ENCODE data around the gene CCL2. TPM values are rescaled to one million over a fixed set of nuclear protein-coding genes. Genes with fewer than 3 reads are reported as not detected.

Gene CCL2
- total RNA-seq, 1 donor from 2014 or later, result 15.2 TPM

GRCh38 chr17:34219405-34219804, 35.7 kb upstream of the CCL2 start:
- intact Hi-C loops (cut with DNase I), result no loop called here
- Histone ChIP-seq H3K27ac (no peak overlapping the region), H3K4me1 (no peaks in the 10 kb centered on the region)

GRCh38 chr17:34220045-34220751, 34.9 kb upstream of the CCL2 start:
- no peak for DNase-seq (ENCODE audit: extremely low spot score in 2 of 2)
- H3K27me3 ChIP-seq, result no peaks in the 10 kb centered on the region
- no peak overlapping the region for H3K27ac ChIP-seq
- H3K4me1 ChIP-seq, result no peaks in the 10 kb centered on the region
- H3K9me3 ChIP-seq, result no peaks in the 10 kb centered on the region
- intact Hi-C loops (cut with DNase I), result no loop called here
- H3K4me3 ChIP-seq, result no peak overlapping the region
- no peaks in the 10 kb centered on the region for H3K36me3 ChIP-seq
- TF ChIP-seq POLR2A (IDR thresholded peaks at IDR 0.05) (no peak), POLR2AphosphoS5 (IDR thresholded peaks at IDR 0.05; ENCODE audit: insufficient read depth in 1 of 2, low read depth in 1 of 2) (no peak), CTCF (IDR thresholded peaks at IDR 0.05) (no peak)

More at GRCh38 chr17:34219405-34219804, 35.7 kb upstream of the CCL2 start:
- no peak for DNase-seq (ENCODE audit: extremely low spot score in 2 of 2)
- Histone ChIP-seq H3K9me3 (no peaks in the 10 kb centered on the region), H3K27me3 (no peaks in the 10 kb centered on the region), H3K36me3 (no peaks in the 10 kb centered on the region), H3K4me3 (no peak overlapping the region)
- TF ChIP-seq POLR2AphosphoS5 (IDR thresholded peaks at IDR 0.05; ENCODE audit: insufficient read depth in 1 of 2, low read depth in 1 of 2), result no peak
- no peak for TF ChIP-seq CTCF (IDR thresholded peaks at IDR 0.05)
- TF ChIP-seq POLR2A (IDR thresholded peaks at IDR 0.05), result no peak

- no peak overlapping the region for H3K27ac ChIP-seq
- H3K4me3 ChIP-seq, result no peak overlapping the region
- no peaks in the 10 kb centered on the region for H3K4me1 ChIP-seq
- DNase-seq (ENCODE audit: extremely low spot score in 2 of 2), result no peak
- H3K9me3 ChIP-seq, result no peaks in the 10 kb centered on the region
- intact Hi-C loops (cut with DNase I), result no loop called here
- H3K36me3 ChIP-seq, result no peaks in the 10 kb centered on the region
- TF ChIP-seq CTCF (IDR thresholded peaks at IDR 0.05) (no peak), POLR2A (IDR thresholded peaks at IDR 0.05) (no peak), POLR2AphosphoS5 (IDR thresholded peaks at IDR 0.05; ENCODE audit: insufficient read depth in 1 of 2, low read depth in 1 of 2) (no peak)
- no peaks in the 10 kb centered on the region for H3K27me3 ChIP-seq
These were observed 34.2 kb upstream of the CCL2 start for GRCh38 chr17:34220752-34221395.

GRCh38 chr17:34221411-34221810, 33.7 kb upstream of the CCL2 start:
- H3K4me1 ChIP-seq, result no peaks in the 10 kb centered on the region
- intact Hi-C loops (cut with DNase I), result no loop called here
- H3K27me3 ChIP-seq, result no peaks in the 10 kb centered on the region
- no peaks in the 10 kb centered on the region for H3K9me3 ChIP-seq
- TF ChIP-seq POLR2AphosphoS5 (IDR thresholded peaks at IDR 0.05; ENCODE audit: insufficient read depth in 1 of 2, low read depth in 1 of 2) (no peak), POLR2A (IDR thresholded peaks at IDR 0.05) (no peak), CTCF (IDR thresholded peaks at IDR 0.05) (no peak)
- no peaks in the 10 kb centered on the region for H3K36me3 ChIP-seq
- no peak overlapping the region for H3K4me3 ChIP-seq
- DNase-seq (ENCODE audit: extremely low spot score in 2 of 2), result no peak
- H3K27ac ChIP-seq, result no peak overlapping the region

Data from vagina (tissue), 2 donors.